ENCODE results near the gene GPS2. TPM values are rescaled to one million over a fixed set of nuclear protein-coding genes. Genes with fewer than 3 reads are reported as not detected.

The GPS2 gene
- total RNA-seq, 1 donor from 2014 or later, result 76.0 TPM

DNA sequence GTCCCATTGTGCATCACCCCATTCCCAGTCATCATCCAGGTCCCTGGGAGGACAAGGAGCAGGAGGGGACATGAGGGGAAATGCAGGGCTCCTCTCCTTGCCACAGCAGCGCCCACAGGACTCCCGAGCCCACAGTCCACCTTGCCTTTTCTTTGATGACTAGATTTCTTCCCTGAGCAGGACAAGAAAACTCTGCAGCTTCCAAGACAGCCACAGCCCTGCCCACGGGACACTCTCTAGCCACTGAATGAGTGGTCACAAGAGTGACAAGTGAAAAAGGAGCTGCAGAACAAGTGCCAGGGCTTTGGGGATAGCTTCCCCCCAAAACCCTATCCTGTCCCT, 9.2 kb upstream of the GPS2 start:
- H3K27me3 ChIP-seq (ENCODE audit: control insufficient read depth, insufficient read depth, low read length), result no peaks in the 10 kb centered on the region
- no peak overlapping the region for H3K4me3 ChIP-seq (ENCODE audit: low read depth, low read length)
- peaks cover 5% of the 10 kb centered on the region for H3K36me3 ChIP-seq (ENCODE audit: control insufficient read depth, insufficient read depth, low read length)
- TF ChIP-seq, protein P1, sequence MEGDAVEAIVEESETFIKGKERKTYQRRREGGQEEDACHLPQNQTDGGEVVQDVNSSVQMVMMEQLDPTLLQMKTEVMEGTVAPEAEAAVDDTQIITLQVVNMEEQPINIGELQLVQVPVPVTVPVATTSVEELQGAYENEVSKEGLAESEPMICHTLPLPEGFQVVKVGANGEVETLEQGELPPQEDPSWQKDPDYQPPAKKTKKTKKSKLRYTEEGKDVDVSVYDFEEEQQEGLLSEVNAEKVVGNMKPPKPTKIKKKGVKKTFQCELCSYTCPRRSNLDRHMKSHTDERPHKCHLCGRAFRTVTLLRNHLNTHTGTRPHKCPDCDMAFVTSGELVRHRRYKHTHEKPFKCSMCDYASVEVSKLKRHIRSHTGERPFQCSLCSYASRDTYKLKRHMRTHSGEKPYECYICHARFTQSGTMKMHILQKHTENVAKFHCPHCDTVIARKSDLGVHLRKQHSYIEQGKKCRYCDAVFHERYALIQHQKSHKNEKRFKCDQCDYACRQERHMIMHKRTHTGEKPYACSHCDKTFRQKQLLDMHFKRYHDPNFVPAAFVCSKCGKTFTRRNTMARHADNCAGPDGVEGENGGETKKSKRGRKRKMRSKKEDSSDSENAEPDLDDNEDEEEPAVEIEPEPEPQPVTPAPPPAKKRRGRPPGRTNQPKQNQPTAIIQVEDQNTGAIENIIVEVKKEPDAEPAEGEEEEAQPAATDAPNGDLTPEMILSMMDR (IDR thresholded peaks at IDR 0.05; ENCODE audit: insufficient read depth, low read length, poor library complexity, severe bottlenecking), result no peak
- DNase-seq (ENCODE audit: low read depth), result no peak

GRCh38 chr17:7323731-7324437, 8.7 kb upstream of the GPS2 start:
- H3K4me3 ChIP-seq (ENCODE audit: low read depth, low read length), result no peak overlapping the region
- no peak for DNase-seq (ENCODE audit: low read depth)
- H3K27me3 ChIP-seq (ENCODE audit: control insufficient read depth, insufficient read depth, low read length), result no peaks in the 10 kb centered on the region
- peaks cover 5% of the 10 kb centered on the region for H3K36me3 ChIP-seq (ENCODE audit: control insufficient read depth, insufficient read depth, low read length)
- TF ChIP-seq, protein P1 (IDR thresholded peaks at IDR 0.05; ENCODE audit: insufficient read depth, low read length, poor library complexity, severe bottlenecking), result peak; percentile 91

GRCh38 chr17:7322520-7323194, 7.5 kb upstream of the GPS2 start:
- Histone ChIP-seq H3K27me3 (ENCODE audit: control insufficient read depth, insufficient read depth, low read length) (no peaks in the 10 kb centered on the region), H3K4me3 (ENCODE audit: low read depth, low read length) (no peak overlapping the region), H3K36me3 (ENCODE audit: control insufficient read depth, insufficient read depth, low read length) (peaks cover 5% of the 10 kb centered on the region)
- TF ChIP-seq, protein P1 (IDR thresholded peaks at IDR 0.05; ENCODE audit: insufficient read depth, low read length, poor library complexity, severe bottlenecking), result no peak
- DNase-seq (ENCODE audit: low read depth), result no peak

DNA sequence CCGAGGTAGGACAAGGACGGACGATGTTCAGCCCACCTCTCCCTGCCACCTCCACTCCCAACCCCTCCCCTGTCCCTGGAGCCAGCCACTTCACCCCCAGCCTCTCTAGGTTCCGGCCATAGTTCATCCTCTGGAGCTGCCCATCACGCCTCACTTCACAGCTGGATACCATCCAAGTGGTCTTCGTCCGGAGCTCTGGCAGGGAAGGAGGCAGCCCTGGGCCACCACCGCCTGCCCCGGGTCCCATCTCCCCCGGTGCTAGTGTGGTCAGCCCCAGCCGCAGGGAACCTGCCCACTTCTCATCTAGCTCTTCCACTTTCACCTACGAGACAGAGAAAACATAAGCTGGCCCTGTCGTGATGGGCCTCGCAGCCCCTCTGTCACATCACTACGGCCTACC, 6.3 kb upstream of the GPS2 start:
- TF ChIP-seq, protein P1 (IDR thresholded peaks at IDR 0.05; ENCODE audit: insufficient read depth, low read length, poor library complexity, severe bottlenecking), result no peak
- Histone ChIP-seq H3K4me3 (ENCODE audit: low read depth, low read length) (no peak overlapping the region), H3K36me3 (ENCODE audit: control insufficient read depth, insufficient read depth, low read length) (peaks cover 5% of the 10 kb centered on the region), H3K27me3 (ENCODE audit: control insufficient read depth, insufficient read depth, low read length) (no peaks in the 10 kb centered on the region)
- DNase-seq (ENCODE audit: low read depth), result no peak

GRCh38 chr17:7318121-7318860, 3.1 kb upstream of the GPS2 start:
- no peaks in the 10 kb centered on the region for H3K27me3 ChIP-seq (ENCODE audit: control insufficient read depth, insufficient read depth, low read length)
- peaks cover 4% of the 10 kb centered on the region for H3K36me3 ChIP-seq (ENCODE audit: control insufficient read depth, insufficient read depth, low read length)
- DNase-seq (ENCODE audit: low read depth), result no peak
- H3K4me3 ChIP-seq (ENCODE audit: low read depth, low read length), result no peak overlapping the region
- TF ChIP-seq, protein P1 (IDR thresholded peaks at IDR 0.05; ENCODE audit: insufficient read depth, low read length, poor library complexity, severe bottlenecking), result no peak
